Ovary (tissue), 9 donors: Measurements from ENCODE around the gene COMMD10. TPM values are rescaled to one million over a fixed set of nuclear protein-coding genes. Genes with fewer than 3 reads are reported as not detected.

ENCODE experiments used
- DNase-seq, 5 donors: peaks; one replicate each; pipeline ENCODE4 v3.0.0-alpha.2; 2019 to 2020
- H3K27ac ChIP-seq, 2 donors: fragments of 200-600 bp; one replicate each; pipeline versions ENCODE4 v1.5.1 to v1.8.0; 2019 to 2022
- H3K27me3 ChIP-seq: fragments of 200-600 bp; one replicate; pipeline ENCODE4 v1.8.0; 2022
- H3K36me3 ChIP-seq: fragments of 200-600 bp; sonication (generic); one replicate; pipeline ENCODE4 v1.5.1; 2019
- H3K4me1 ChIP-seq: one replicate; pipeline ENCODE4 v1.8.1; 2013; ENCODE audit warnings: mild to moderate bottlenecking, moderate library complexity; ENCODE audit not compliant: insufficient read depth
- H3K4me3 ChIP-seq: fragments of 200-600 bp; sonication (generic); one replicate; pipeline ENCODE4 v1.5.1; 2017
- H3K9me3 ChIP-seq, 2 donors: fragments of 200-600 bp in 1 of 2; sonication (generic) in 1 of 2; one replicate each; pipeline versions ENCODE4 v1.5.1 to v1.8.1; 2013 to 2019; ENCODE audit warnings: mild to moderate bottlenecking in 1 of 2, moderate library complexity in 1 of 2
- EP300 ChIP-seq: sonication (generic); formaldehyde crosslinking; IDR thresholded peaks from one replicate; pipeline ENCODE4 v1.6.1; 2017; ENCODE audit warnings: antibody characterized with exemption
- POLR2A ChIP-seq: fragments of 450-650 bp; IDR thresholded peaks from one replicate; pipeline ENCODE4 v1.6.1; 2017; ENCODE audit warnings: antibody characterized with exemption, mild to moderate bottlenecking, moderate library complexity
- WGBS, 3 donors: extraction: QIAGEN DNeasy Blood & Tissue Kit in 1 of 3; methylation state at CpG; one replicate each; pipeline versions ENCODE4 v1.1.5 to v1.1.7; 2013 to 2017; 5-methylcytosine and 5-hydroxymethylcytosine counted together
- intact Hi-C, 4 donors: fragments of 100-400 bp; cut with DNase I; formaldehyde crosslinking; loops; one replicate each; pipeline versions ENCODE4 v1.11.0 to v1.15.1; 2022 to 2023
- polyA plus RNA-seq, 2 donors: library from polyadenylated mRNA; stranded (reverse); fragments of 200-250 nt in 1 of 2; fragments of 350-450 nt in 1 of 2; fragmentation: Illumina TruSeq in 1 of 2; extraction: RNeasy Lipid Tissue Mini Kit (QIAGEN cat#74804) in 1 of 2; gene quantifications; one replicate each; pipeline ENCODE4 v1.2.3, GENCODE V29; 2013 to 2014
- total RNA-seq, 7 donors: library from RNA; depleted of rRNA in 2 of 7; stranded (reverse); fragments of >200 nt in 2 of 7; fragmentation: NEBNext Ultra II Directional in 3 of 7; extraction: Animal tissue kit (Norgen Biotek cat#: 25700) in 3 of 7; gene quantifications; one replicate each; pipeline versions ENCODE4 v1.1.0 to v1.2.4, GENCODE V29; 2016 to 2023
- TF ChIP-seq, protein P1 (sequence below), 3 donors: fragments of 450-650 bp in 2 of 3; fragments of 200-600 bp in 1 of 3; IDR thresholded peaks; one replicate each; pipeline versions ENCODE4 v1.5.1 to v1.8.0; 2016 to 2022; ENCODE audit warnings: antibody characterized with exemption in 3 of 3, mild to moderate bottlenecking in 1 of 3
- donor health status: DM: no; HTN: no; CAD: no; lungs with moderate emphysema.
- donor health status: DM: no; HTN: no; CAD: no.
- donor health status: Bipolar disorder and iron deficiency.
- donor health status: DM: yes; HTN: yes; CAD: no.
- donor health status: DM: no; HTN: no; CAD: no.
- donor health status: DM: yes; HTN: yes; CAD: no.

COMMD10 gene
- total and polyA plus RNA-seq, 9 donors: 19.6 to 45.9 (median 26.2) TPM

DNA sequence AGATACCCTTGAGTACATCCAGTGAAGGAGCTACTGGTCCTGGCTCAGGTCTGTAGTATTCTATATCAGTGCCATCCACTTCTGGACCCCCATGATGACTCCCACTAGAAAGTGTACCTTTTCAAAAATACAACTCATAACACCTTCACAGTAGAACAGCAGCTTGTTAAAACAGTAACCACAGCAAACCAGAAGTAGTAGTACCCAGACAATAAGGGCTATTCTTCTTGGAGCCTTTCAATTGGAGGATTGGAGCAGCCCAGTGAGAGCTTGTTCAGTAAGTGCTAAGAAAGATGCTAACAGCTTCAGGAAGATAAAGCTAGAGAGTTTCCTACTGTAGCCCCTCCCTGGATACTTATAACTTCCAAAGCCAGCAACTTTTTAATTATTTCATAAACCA, 42.5 kb upstream of the COMMD10 start:
- DNase-seq: no peak
- Histone ChIP-seq H3K9me3 (no peaks in the 10 kb centered on the region), H3K4me3 (no peak overlapping the region), H3K27me3 (no peaks in the 10 kb centered on the region), H3K36me3 (no peaks in the 10 kb centered on the region), H3K4me1 (no peaks in the 10 kb centered on the region), H3K27ac (no peak overlapping the region)
- TF ChIP-seq EP300: no peak
- TF ChIP-seq, protein P1, sequence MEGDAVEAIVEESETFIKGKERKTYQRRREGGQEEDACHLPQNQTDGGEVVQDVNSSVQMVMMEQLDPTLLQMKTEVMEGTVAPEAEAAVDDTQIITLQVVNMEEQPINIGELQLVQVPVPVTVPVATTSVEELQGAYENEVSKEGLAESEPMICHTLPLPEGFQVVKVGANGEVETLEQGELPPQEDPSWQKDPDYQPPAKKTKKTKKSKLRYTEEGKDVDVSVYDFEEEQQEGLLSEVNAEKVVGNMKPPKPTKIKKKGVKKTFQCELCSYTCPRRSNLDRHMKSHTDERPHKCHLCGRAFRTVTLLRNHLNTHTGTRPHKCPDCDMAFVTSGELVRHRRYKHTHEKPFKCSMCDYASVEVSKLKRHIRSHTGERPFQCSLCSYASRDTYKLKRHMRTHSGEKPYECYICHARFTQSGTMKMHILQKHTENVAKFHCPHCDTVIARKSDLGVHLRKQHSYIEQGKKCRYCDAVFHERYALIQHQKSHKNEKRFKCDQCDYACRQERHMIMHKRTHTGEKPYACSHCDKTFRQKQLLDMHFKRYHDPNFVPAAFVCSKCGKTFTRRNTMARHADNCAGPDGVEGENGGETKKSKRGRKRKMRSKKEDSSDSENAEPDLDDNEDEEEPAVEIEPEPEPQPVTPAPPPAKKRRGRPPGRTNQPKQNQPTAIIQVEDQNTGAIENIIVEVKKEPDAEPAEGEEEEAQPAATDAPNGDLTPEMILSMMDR (IDR thresholded peaks at IDR 0.05): no peak
- no peak for TF ChIP-seq POLR2A
- intact Hi-C loops: no loop called here

DNA sequence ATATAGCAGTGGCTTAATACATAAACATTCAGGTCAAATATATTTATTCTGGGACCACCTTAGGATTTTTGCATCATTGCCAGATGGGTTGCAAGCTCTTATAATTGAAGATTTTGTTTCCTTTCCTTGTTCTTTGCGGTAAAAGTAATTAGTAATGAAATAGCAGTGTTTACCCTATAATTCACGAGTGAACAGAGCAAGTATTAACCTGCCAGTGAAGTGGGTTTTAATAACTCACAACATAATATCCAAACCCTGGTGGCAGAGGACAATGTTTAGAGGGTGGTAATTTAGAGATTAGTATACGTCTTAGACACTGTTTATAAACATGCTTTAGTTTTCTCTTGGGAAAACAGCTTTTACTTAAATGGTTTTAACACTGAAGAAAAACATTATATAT, 40.8 kb upstream of the COMMD10 start:
- intact Hi-C loops: no loop called here
- Histone ChIP-seq H3K4me3 (no peak overlapping the region), H3K27me3 (no peaks in the 10 kb centered on the region), H3K36me3 (no peaks in the 10 kb centered on the region), H3K27ac (no peak overlapping the region), H3K9me3 (no peaks in the 10 kb centered on the region), H3K4me1 (no peaks in the 10 kb centered on the region)
- 21 to 36% (median 24%) methylated on average over 3 of the region's 3 CpGs for WGBS, 3 donors
- TF ChIP-seq EP300 (no peak), POLR2A (no peak)
- TF ChIP-seq, protein P1 (IDR thresholded peaks at IDR 0.05): no peak
- no peak for DNase-seq

DNA sequence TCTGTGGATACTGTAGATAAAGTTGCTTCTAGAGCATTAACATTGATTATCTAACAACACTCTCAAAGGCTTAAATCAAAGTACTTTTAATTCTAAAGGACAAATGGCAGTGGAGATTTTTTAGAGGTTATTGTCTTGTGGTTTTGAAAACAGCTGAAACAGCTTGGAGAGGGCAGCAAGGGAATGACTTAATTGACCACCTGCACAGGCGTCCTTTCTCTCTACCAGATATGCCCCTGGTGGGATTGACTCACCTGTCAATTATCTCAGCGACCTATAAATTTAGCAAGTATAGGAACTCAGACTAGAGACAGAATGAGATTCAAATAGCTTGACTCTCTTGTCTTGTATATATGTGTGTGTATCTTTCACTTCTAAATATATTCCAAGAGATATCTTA, 39.0 kb upstream of the COMMD10 start:
- WGBS, 3 donors: 85 to 96% (median 85%) methylated on average over 2 of the region's 2 CpGs
- no peak for DNase-seq
- intact Hi-C loops: no loop called here
- no peaks in the 10 kb centered on the region for H3K9me3 ChIP-seq
- H3K27ac ChIP-seq: no peak overlapping the region
- no peaks in the 10 kb centered on the region for H3K4me1 ChIP-seq
- TF ChIP-seq EP300: no peak
- TF ChIP-seq, protein P1 (IDR thresholded peaks at IDR 0.05): no peak
- TF ChIP-seq POLR2A: no peak
- H3K4me3 ChIP-seq: no peak overlapping the region
- H3K36me3 ChIP-seq: no peaks in the 10 kb centered on the region
- H3K27me3 ChIP-seq: no peaks in the 10 kb centered on the region

DNA sequence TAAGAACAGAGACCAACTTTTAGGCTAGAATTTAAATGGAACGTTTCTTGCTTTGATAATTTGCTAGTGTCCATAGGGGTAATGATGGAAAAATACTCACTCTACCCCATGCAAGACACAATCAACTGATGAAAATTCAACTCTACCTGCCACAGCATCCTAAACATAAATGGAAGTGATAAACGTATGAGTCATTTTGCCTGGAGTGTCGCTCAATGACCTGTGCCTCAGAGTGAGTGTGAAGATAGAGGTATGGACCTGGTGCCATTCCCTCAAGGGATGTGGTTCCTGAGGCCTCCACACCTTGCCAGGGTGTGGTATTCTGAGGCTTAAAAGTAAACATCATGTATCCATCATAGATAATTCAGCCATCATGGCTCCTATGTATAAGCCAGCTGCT, 38.6 kb upstream of the COMMD10 start:
- intact Hi-C loops: no loop called here
- TF ChIP-seq POLR2A (no peak), EP300 (no peak)
- TF ChIP-seq, protein P1 (IDR thresholded peaks at IDR 0.05): no peak
- DNase-seq: no peak
- Histone ChIP-seq H3K9me3 (no peaks in the 10 kb centered on the region), H3K27ac (no peak overlapping the region), H3K27me3 (no peaks in the 10 kb centered on the region), H3K36me3 (no peaks in the 10 kb centered on the region), H3K4me3 (no peak overlapping the region), H3K4me1 (no peaks in the 10 kb centered on the region)
- 89 to 95% (median 92%) methylated on average over 3 of the region's 3 CpGs for WGBS, 3 donors

DNA sequence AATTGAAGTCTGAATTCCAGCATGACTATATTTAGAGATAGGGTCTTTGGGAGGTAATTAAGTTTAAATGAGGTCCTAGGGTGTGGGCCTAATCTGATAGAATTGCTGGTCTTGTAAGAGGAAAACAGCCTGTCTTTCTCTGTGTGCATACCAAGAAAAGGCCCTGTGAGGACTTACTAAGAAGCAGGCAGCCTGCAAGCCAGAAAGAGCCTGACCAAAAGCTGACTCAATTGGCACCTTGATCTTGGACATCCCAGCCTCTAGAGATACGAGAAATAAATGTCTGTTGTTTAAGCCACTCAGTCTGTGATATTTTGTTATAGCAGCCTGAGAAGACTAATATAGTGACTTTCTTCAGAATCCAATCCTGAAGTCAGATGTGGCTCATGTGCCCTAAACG, 38.0 kb upstream of the COMMD10 start:
- TF ChIP-seq, protein P1 (IDR thresholded peaks at IDR 0.05): no peak
- TF ChIP-seq POLR2A: no peak
- TF ChIP-seq EP300: no peak
- no peak overlapping the region for H3K4me3 ChIP-seq
- H3K4me1 ChIP-seq: no peaks in the 10 kb centered on the region
- no peaks in the 10 kb centered on the region for H3K9me3 ChIP-seq
- 79 to 87% (median 87%) methylated on average over 2 of the region's 2 CpGs for WGBS, 3 donors
- no peaks in the 10 kb centered on the region for H3K27me3 ChIP-seq
- intact Hi-C loops: no loop called here
- no peak for DNase-seq
- no peaks in the 10 kb centered on the region for H3K36me3 ChIP-seq
- H3K27ac ChIP-seq: no peak overlapping the region
